ENCODE results near the gene FAM20C.

DNA sequence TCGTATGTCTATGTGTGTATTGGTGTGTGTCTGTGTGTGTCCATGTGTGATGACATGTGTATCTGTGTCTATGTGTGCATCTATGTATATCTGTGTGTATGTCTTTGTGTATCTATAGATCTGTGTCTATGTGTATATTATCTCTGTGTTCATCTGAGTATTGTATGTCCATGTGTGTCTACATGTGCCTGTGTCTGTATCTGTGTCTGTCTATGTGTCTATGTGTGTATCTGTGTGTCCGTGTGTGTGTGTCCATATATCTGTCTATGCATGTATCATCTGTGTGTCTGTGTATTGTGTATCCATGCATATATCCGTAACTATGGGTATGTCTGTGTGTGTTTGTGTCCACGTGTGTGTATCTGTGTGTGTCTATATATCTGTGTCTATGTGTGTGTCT lies 2.7 kb upstream of the FAM20C start:
- TF ChIP-seq, protein P1, sequence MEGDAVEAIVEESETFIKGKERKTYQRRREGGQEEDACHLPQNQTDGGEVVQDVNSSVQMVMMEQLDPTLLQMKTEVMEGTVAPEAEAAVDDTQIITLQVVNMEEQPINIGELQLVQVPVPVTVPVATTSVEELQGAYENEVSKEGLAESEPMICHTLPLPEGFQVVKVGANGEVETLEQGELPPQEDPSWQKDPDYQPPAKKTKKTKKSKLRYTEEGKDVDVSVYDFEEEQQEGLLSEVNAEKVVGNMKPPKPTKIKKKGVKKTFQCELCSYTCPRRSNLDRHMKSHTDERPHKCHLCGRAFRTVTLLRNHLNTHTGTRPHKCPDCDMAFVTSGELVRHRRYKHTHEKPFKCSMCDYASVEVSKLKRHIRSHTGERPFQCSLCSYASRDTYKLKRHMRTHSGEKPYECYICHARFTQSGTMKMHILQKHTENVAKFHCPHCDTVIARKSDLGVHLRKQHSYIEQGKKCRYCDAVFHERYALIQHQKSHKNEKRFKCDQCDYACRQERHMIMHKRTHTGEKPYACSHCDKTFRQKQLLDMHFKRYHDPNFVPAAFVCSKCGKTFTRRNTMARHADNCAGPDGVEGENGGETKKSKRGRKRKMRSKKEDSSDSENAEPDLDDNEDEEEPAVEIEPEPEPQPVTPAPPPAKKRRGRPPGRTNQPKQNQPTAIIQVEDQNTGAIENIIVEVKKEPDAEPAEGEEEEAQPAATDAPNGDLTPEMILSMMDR (IDR thresholded peaks at IDR 0.05): no peak
- no peak for TF ChIP-seq EP300 (IDR thresholded peaks at IDR 0.05)
